Keratinocyte (primary cell): Measurements from ENCODE around the gene IRF6.

Source experiments
- CTCF ChIP-seq, 3 experiments: IDR thresholded peaks in 1 of 3; conservative IDR thresholded peaks in 1 of 3; optimal IDR thresholded peaks in 1 of 3; 2 replicates in 2 of 3; 3 replicates in 1 of 3; pipeline versions ENCODE3 to v1.5.1; 2011; ENCODE audit warnings: low read length in 3 of 3, mild to moderate bottlenecking in 3 of 3, moderate library complexity in 2 of 3, control low read depth in 1 of 3, inconsistent platforms in 1 of 3; ENCODE audit not compliant: insufficient read depth in 2 of 3; ENCODE audit errors: extremely low read depth in 1 of 3
- EZH2 ChIP-seq: IDR thresholded peaks from one replicate; pipeline ENCODE4 v1.6.1; 2012; ENCODE audit warnings: inconsistent platforms, mild to moderate bottlenecking, low read length, moderate library complexity

GRCh38 chr1:209768354-209768774, 37.6 kb downstream of the IRF6 start:
- TF ChIP-seq EZH2 (no peak), CTCF (optimal IDR thresholded peaks at IDR 0.05 in 1 of 3, IDR thresholded peaks at IDR 0.05 in 1 of 3, conservative IDR thresholded peaks at IDR 0.05 in 1 of 3; ENCODE audit: extremely low read depth in 1 of 3, insufficient read depth in 2 of 3, low read length in 3 of 3) (no peak)
